Activated naive CD4-positive, alpha-beta T cell treated with anti-CD3 and anti-CD28 coated beads, Interleukin-2, amount 10 ng/mL, durations not matched to agents 7 days and 5 days (primary cell): ENCODE measurements around the gene RPTOR.

Source experiments
- CTCF ChIA-PET: fragments of 350-600 bp; sonication (Branson Sonifier 250); formaldehyde crosslinking; loops from one replicate; lab custom pipeline; 2021; ENCODE audit warnings: antibody characterized with exemption; lab: Charles Lee
- DNase-seq: peaks from one replicate; pipeline ENCODE4 v3.0.0-alpha.2; 2020
- H3K27ac Mint-ChIP-seq: one replicate; pipeline ENCODE4 v1.8.0; 2021; ENCODE audit warnings: mild to moderate bottlenecking, moderate library complexity, mixed read lengths
- H3K27me3 Mint-ChIP-seq: one replicate; pipeline ENCODE4 v1.8.0; 2021; ENCODE audit warnings: mild to moderate bottlenecking, mixed read lengths
- H3K36me3 Mint-ChIP-seq: one replicate; pipeline ENCODE4 v1.8.0; 2021; ENCODE audit warnings: mixed read lengths
- H3K4me1 Mint-ChIP-seq: one replicate; pipeline ENCODE4 v1.8.0; 2021; ENCODE audit warnings: mixed read lengths
- H3K4me3 Mint-ChIP-seq: one replicate; pipeline ENCODE4 v1.8.0; 2021; ENCODE audit warnings: mild to moderate bottlenecking, moderate library complexity, mixed read lengths
- H3K9me3 Mint-ChIP-seq: one replicate; pipeline ENCODE4 v1.8.0; 2021; ENCODE audit warnings: mixed read lengths

RPTOR gene

GRCh38 chr17:80749611-80750010, 205.0 kb downstream of the RPTOR start:
- DNase-seq = no peak
- Mint-ChIP-seq H3K4me3 (no peak overlapping the region), H3K36me3 (peaks cover 43% of the 10 kb centered on the region), H3K4me1 (peaks cover 51% of the 10 kb centered on the region), H3K9me3 (peaks cover 2% of the 10 kb centered on the region), H3K27ac (no peak overlapping the region), H3K27me3 (no peaks in the 10 kb centered on the region)
- CTCF ChIA-PET = no interaction called here

GRCh38 chr17:80750263-80750662, 205.6 kb downstream of the RPTOR start:
- CTCF ChIA-PET = interaction anchor here (0.6 kb wide), 1 partner anchor 149 kb away, joined by 3 read pairs; no protein-coding TSS in a partner anchor
- no peaks in the 10 kb centered on the region for H3K27me3 Mint-ChIP-seq
- no peak for DNase-seq
- H3K36me3 Mint-ChIP-seq = peaks cover 42% of the 10 kb centered on the region
- peaks cover 2% of the 10 kb centered on the region for H3K9me3 Mint-ChIP-seq
- H3K4me1 Mint-ChIP-seq = peaks cover 51% of the 10 kb centered on the region
- H3K27ac Mint-ChIP-seq = peak overlapping the region; percentile 68
- no peak overlapping the region for H3K4me3 Mint-ChIP-seq

DNA sequence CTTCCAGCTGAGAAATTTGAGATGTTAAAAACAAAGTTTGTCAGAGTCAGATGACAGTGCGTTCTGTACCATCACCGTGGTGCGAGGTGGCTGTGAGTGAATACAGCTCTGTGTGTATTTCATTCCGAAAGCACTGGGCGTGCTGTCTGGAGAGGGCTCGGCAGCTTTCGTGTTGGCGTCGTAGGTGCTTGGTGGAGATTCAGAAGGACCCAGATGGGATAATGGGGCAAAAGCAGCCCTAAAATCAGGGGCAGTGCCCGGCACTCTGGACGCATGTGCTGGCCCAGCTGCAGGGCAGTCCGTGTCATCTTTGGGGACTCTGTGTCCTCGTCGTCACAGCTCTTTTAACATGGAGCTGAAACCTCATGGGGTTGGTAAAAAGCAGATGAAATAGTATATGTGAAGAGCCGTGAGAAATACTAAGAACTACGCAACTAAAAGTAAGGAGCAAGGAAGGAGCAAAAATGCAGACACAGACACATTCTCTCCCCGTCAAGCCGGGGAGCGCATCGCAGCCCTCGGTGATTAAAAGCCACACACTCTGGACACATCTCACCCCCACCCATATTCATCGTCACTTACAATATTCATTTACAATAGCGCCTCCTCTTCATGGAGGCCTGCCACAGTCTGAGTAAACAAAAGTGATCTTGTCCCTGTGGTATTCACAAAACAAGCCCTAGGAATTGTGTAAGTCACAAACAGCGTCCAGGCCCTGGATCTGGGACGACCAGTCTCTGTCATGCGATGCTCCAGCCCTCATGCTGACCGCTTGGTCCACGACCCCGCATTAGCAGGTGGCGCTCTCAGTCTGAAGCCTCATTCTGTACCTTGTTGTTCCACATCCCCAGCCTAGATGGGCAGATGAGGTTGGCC, 206.7 kb downstream of the RPTOR start:
- no peak overlapping the region for H3K4me3 Mint-ChIP-seq
- H3K27ac Mint-ChIP-seq = peak overlapping the region; percentile 84
- H3K36me3 Mint-ChIP-seq = peaks cover 47% of the 10 kb centered on the region
- CTCF ChIA-PET = interaction anchor here (0.6 kb wide), 1 partner anchor 148 kb away, joined by 3 read pairs; no protein-coding TSS in a partner anchor
- peaks cover 59% of the 10 kb centered on the region for H3K4me1 Mint-ChIP-seq
- DNase-seq = no peak
- H3K27me3 Mint-ChIP-seq = no peaks in the 10 kb centered on the region
- H3K9me3 Mint-ChIP-seq = peaks cover 2% of the 10 kb centered on the region

DNA sequence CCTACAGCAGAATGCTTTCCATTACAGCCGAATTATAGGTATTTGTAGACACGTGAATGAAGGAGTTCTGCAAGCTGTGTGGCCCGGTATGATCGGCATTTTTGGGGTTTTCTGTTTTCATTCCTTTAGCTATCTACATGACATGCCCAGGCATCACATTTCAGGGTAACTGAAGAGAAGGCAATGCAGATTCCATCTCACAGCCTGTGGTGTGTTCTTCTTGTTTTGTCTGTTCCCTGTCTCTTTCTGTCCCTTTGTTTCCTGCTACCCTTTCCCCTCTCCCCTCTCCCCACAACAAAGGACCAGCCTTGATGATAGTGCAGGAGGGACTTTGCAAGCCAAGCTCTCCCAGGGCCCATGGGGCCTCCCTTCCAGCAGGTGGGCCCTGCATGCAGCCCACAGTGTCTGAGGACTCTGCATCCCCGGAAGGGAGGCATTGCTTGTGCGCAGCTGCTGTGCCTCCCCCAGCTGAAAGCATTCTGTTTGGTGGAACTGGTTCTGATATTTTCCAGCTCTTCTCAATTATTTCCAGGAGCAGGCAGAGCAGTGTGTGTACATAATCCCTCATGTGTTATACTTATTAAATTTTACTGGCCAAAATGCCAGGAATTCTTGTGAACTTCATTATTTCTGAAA, 207.4 kb downstream of the RPTOR start:
- Mint-ChIP-seq H3K9me3 (peaks cover 2% of the 10 kb centered on the region), H3K27me3 (no peaks in the 10 kb centered on the region), H3K36me3 (peaks cover 50% of the 10 kb centered on the region), H3K4me1 (peaks cover 65% of the 10 kb centered on the region), H3K4me3 (peak overlapping the region; percentile 24), H3K27ac (peak overlapping the region; percentile 84)
- CTCF ChIA-PET = no interaction called here
- DNase-seq = no peak

GRCh38 chr17:80753685-80754345, 209.2 kb downstream of the RPTOR start:
- Mint-ChIP-seq H3K27ac (no peak overlapping the region), H3K9me3 (no peaks in the 10 kb centered on the region), H3K4me1 (peaks cover 77% of the 10 kb centered on the region), H3K36me3 (peaks cover 56% of the 10 kb centered on the region), H3K27me3 (no peaks in the 10 kb centered on the region), H3K4me3 (no peak overlapping the region)
- CTCF ChIA-PET = interaction anchor here (2.6 kb wide), 1 partner anchor 27 kb away, joined by 5 read pairs; no protein-coding TSS in a partner anchor
- DNase-seq = no peak

- Mint-ChIP-seq H3K27me3 (no peaks in the 10 kb centered on the region), H3K36me3 (peaks cover 62% of the 10 kb centered on the region), H3K27ac (no peak overlapping the region), H3K9me3 (no peaks in the 10 kb centered on the region), H3K4me1 (peaks cover 85% of the 10 kb centered on the region), H3K4me3 (no peak overlapping the region)
- CTCF ChIA-PET = interaction anchor here (0.7 to 2.6 kb wide), 2 partner anchors 26 to 326 kb away, joined by 3 to 5 read pairs; no protein-coding TSS in a partner anchor
- no peak for DNase-seq
Measured at GRCh38 chr17:80754846-80755245, 210.2 kb downstream of the RPTOR start.

DNA sequence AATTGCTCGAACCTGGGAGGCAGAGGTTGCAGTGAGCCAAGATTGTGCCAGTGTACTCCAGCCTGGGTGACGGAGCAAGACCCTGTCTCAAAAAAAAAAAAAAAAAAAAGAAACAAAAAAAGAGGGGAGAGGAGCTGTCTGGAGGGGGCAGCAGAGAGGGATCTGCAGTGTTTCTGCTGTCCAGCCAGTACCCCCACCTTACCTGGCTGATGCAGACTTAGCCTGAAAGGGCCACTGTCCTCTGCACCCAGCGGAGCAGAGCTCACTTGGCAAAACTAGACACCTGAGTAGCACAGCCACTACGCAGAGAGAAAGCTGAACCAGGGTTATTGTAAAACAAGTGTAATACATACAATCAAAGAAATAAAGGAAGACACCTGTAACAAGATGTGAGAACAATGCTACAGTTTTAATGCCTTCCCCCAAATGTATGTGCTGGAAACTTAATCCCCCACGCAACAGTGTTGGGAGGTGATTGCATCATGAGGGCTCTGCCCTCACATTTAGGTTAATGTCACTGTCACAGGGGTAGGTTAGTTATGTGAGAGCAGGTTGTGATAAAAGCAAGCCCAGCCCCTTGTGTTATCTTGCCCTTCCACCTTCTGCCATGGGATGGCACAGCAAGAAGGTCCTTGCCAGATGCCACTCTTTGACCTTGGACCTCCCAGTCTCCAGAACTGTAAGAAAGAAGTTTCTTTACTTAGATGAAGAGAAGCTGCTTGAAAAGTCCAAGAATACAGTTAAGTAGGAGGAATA, 211.2 kb downstream of the RPTOR start:
- Mint-ChIP-seq H3K9me3 (no peaks in the 10 kb centered on the region), H3K4me3 (no peak overlapping the region), H3K36me3 (peaks cover 64% of the 10 kb centered on the region), H3K4me1 (peaks cover 84% of the 10 kb centered on the region), H3K27ac (peak overlapping the region; percentile 69), H3K27me3 (no peaks in the 10 kb centered on the region)
- no peak for DNase-seq
- CTCF ChIA-PET = interaction anchor here (0.9 to 2.6 kb wide), 6 partner anchors 15 to 143 kb away, joined by 3 to 5 read pairs (median 3); no protein-coding TSS in a partner anchor

DNA sequence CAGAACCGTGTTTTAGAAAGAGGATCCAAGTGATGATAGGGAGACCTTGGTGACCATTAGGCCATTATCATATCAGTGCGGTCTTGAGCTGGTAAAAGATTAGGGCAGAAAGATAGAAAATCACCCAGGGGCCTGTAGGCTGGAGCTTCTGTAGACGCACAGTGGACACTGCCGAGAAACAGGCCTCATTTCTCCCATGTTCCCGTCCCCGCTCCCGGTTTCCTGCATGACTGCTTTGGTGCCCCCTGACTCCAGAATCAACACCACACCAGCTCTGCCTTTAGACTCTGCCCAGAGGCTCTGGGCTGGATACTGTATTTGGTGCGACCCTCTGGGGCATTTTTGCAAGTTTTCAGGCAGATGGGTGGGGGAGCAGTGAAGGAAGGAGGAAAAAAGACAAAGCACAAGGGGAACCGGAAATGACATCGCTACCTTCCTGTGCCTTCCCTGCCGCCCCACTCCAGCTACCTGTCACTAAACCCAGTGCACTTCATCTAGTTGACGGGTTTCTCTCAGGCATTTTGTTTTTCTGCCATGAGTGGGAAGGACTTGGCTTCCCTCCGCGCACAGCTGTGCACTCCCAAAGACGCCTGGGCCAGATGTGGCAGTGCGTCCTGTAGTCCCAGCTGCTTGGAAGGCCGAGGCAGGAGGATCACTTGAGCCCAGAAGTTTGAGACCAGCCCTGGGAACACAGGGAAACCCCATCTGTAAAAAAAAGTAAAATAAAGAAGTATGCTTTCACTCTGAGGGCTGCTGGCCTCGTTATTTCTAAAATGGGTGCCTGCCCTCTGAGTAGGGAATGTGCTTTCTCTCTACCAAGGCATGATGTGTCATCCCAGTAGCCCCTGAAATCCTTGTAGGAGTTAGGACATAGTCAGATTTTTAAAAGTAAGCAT, 214.1 kb downstream of the RPTOR start:
- Mint-ChIP-seq H3K27ac (peak overlapping the region; percentile 93), H3K9me3 (no peaks in the 10 kb centered on the region), H3K36me3 (peaks cover 56% of the 10 kb centered on the region), H3K4me3 (peak overlapping the region; percentile 35), H3K27me3 (no peaks in the 10 kb centered on the region), H3K4me1 (peaks cover 85% of the 10 kb centered on the region)
- CTCF ChIA-PET = interaction anchor here (0.8 to 1.3 kb wide), 2 partner anchors 11 to 22 kb away, joined by 3 read pairs; no protein-coding TSS in a partner anchor
- DNase-seq = peak; percentile 57

GRCh38 chr17:80759377-80759673, 214.7 kb downstream of the RPTOR start:
- H3K36me3 Mint-ChIP-seq = peaks cover 50% of the 10 kb centered on the region
- peak overlapping the region; percentile 35 for H3K4me3 Mint-ChIP-seq
- H3K27me3 Mint-ChIP-seq = no peaks in the 10 kb centered on the region
- no peaks in the 10 kb centered on the region for H3K9me3 Mint-ChIP-seq
- CTCF ChIA-PET = interaction anchor here (1.3 kb wide), 1 partner anchor 21 kb away, joined by 3 read pairs; no protein-coding TSS in a partner anchor
- peak overlapping the region; percentile 93 for H3K27ac Mint-ChIP-seq
- no peak for DNase-seq
- H3K4me1 Mint-ChIP-seq = peaks cover 82% of the 10 kb centered on the region

DNA sequence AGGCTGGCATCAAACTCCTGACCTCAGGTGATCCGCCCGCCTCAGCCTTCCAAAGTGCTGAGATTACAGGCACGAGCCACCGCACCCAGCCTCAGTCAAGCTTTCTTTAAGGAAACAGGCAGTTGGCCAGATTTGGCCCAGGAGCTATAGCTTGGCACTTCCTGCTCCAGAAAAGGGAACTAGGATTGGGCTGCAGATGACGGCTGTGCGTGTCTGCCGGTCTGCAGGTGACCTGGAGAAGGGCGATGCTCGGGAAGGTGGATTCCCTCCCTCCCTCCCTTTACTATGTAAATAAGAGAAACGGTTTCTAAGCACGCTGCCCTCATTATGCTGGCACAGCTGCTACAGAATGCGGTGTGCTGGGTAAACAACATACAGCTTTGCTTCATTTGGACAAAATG, 215.9 kb downstream of the RPTOR start:
- peak overlapping the region; percentile 98 for H3K27ac Mint-ChIP-seq

GRCh38 chr17:80761110-80761871, 216.7 kb downstream of the RPTOR start:
- Mint-ChIP-seq H3K4me3 (peak overlapping the region; percentile 57), H3K27me3 (no peaks in the 10 kb centered on the region), H3K36me3 (peaks cover 45% of the 10 kb centered on the region), H3K4me1 (peaks cover 90% of the 10 kb centered on the region), H3K27ac (peak overlapping the region; percentile 98), H3K9me3 (no peaks in the 10 kb centered on the region)
- CTCF ChIA-PET = interaction anchor here (1.2 to 1.3 kb wide), 2 partner anchors 20 to 22 kb away, joined by 3 to 4 read pairs; no protein-coding TSS in a partner anchor
- DNase-seq = peak; percentile 77

More for the DNA sequence above, 215.9 kb downstream of the RPTOR start:
- no peaks in the 10 kb centered on the region for H3K27me3 Mint-ChIP-seq
- DNase-seq = no peak
- peaks cover 90% of the 10 kb centered on the region for H3K4me1 Mint-ChIP-seq
- no peaks in the 10 kb centered on the region for H3K9me3 Mint-ChIP-seq
- CTCF ChIA-PET = interaction anchor here (1.2 to 1.3 kb wide), 2 partner anchors 21 to 23 kb away, joined by 3 to 4 read pairs; no protein-coding TSS in a partner anchor
- H3K4me3 Mint-ChIP-seq = no peak overlapping the region
- H3K36me3 Mint-ChIP-seq = peaks cover 48% of the 10 kb centered on the region

GRCh38 chr17:80762076-80762475, 217.4 kb downstream of the RPTOR start:
- no peaks in the 10 kb centered on the region for H3K9me3 Mint-ChIP-seq
- no peaks in the 10 kb centered on the region for H3K27me3 Mint-ChIP-seq
- peaks cover 91% of the 10 kb centered on the region for H3K4me1 Mint-ChIP-seq
- peak overlapping the region; percentile 57 for H3K4me3 Mint-ChIP-seq
- CTCF ChIA-PET = no interaction called here
- DNase-seq = no peak
- H3K27ac Mint-ChIP-seq = peak overlapping the region; percentile 98
- H3K36me3 Mint-ChIP-seq = peaks cover 41% of the 10 kb centered on the region
